Activated CD4-positive, alpha-beta T cell treated with anti-CD3 and anti-CD28 coated beads for 36 hours (primary cell): ENCODE results near the gene ZFP2. TPM values are rescaled to one million over a fixed set of nuclear protein-coding genes. Genes with fewer than 3 reads are reported as not detected.

Experiments
- total RNA-seq, 2 experiments: library from RNA; stranded (reverse); gene quantifications; one replicate each; pipeline ENCODE4 v1.2.3, GENCODE V29; 2021

ZFP2 gene
- total RNA-seq, 2 experiments from 2014 or later: 0.37 to 0.85 TPM

Other genes with a start within 250 kb of the ZFP2 start
- 10 to 100 TPM in 1 of 2 experiments, 1 to 10 TPM in 1; 7.9 to 10.4 TPM for gene ZNF354A, start 165.3 kb upstream of the ZFP2 start, total RNA-seq
- 10 to 100 TPM; 10.8 to 11.9 TPM for gene ZNF354B, start 36.0 kb upstream of the ZFP2 start, total RNA-seq
- gene ZNF454, start 45.3 kb downstream of the ZFP2 start, total RNA-seq: not detected
- gene GRM6, start 99.4 kb downstream of the ZFP2 start, total RNA-seq: not detected
- 1 to 10 TPM; 2.1 to 3.2 TPM for gene ZNF879, start 127.9 kb downstream of the ZFP2 start, total RNA-seq
- gene ZNF354C, start 164.5 kb downstream of the ZFP2 start, total RNA-seq: 1 to 10 TPM; 7.1 to 7.2 TPM